Measurements from ENCODE around the gene CCND1. TPM values are rescaled to one million over a fixed set of nuclear protein-coding genes. Genes with fewer than 3 reads are reported as not detected.

Gene CCND1
- total and polyA plus RNA-seq, 9 of the 15 experiments (the other 6 are each of a cell fraction or from before 2014, with no cell fraction given) = 0.04 to 23.3 (median 3.8) TPM

DNA sequence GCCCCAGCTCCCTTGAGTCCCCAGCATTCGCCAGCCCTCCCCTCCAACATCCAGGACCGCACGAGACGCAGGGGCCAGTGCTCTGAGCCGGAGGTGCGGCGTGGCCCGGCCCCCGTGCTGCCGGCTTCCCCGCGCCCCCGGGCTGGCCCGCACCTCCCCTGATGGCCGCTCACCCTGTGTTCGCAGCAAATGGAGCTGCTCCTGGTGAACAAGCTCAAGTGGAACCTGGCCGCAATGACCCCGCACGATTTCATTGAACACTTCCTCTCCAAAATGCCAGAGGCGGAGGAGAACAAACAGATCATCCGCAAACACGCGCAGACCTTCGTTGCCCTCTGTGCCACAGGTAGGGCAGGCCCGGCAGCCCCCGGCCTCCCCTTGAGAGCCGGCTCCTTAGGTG is 2.7 kb downstream of the CCND1 start (continued):
- TF ChIP-seq, protein P1, sequence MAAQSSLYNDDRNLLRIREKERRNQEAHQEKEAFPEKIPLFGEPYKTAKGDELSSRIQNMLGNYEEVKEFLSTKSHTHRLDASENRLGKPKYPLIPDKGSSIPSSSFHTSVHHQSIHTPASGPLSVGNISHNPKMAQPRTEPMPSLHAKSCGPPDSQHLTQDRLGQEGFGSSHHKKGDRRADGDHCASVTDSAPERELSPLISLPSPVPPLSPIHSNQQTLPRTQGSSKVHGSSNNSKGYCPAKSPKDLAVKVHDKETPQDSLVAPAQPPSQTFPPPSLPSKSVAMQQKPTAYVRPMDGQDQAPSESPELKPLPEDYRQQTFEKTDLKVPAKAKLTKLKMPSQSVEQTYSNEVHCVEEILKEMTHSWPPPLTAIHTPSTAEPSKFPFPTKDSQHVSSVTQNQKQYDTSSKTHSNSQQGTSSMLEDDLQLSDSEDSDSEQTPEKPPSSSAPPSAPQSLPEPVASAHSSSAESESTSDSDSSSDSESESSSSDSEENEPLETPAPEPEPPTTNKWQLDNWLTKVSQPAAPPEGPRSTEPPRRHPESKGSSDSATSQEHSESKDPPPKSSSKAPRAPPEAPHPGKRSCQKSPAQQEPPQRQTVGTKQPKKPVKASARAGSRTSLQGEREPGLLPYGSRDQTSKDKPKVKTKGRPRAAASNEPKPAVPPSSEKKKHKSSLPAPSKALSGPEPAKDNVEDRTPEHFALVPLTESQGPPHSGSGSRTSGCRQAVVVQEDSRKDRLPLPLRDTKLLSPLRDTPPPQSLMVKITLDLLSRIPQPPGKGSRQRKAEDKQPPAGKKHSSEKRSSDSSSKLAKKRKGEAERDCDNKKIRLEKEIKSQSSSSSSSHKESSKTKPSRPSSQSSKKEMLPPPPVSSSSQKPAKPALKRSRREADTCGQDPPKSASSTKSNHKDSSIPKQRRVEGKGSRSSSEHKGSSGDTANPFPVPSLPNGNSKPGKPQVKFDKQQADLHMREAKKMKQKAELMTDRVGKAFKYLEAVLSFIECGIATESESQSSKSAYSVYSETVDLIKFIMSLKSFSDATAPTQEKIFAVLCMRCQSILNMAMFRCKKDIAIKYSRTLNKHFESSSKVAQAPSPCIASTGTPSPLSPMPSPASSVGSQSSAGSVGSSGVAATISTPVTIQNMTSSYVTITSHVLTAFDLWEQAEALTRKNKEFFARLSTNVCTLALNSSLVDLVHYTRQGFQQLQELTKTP (IDR thresholded peaks at IDR 0.05; ENCODE audit: low read depth in 1 of 2, partially characterized antibody in 2 of 2) = no peak
- TF ChIP-seq HDAC3 (IDR thresholded peaks at IDR 0.05; ENCODE audit: borderline replicate concordance, partially characterized antibody) (no peak), POLR2AphosphoS5 (IDR thresholded peaks at IDR 0.05; ENCODE audit: control insufficient read depth, insufficient read depth, low read depth, low read length) (no peak), ZBTB7A (IDR thresholded peaks at IDR 0.05; ENCODE audit: borderline replicate concordance, control insufficient read depth, low read depth, low read length) (no peak), CEBPB (tag; IDR thresholded peaks at IDR 0.05) (no peak), ZNF75A (CRISPR knock-in tag; IDR thresholded peaks at IDR 0.05) (no peak), RBFOX2 (IDR thresholded peaks at IDR 0.05; ENCODE audit: low read depth, low read length) (0 out of 2 replicates have a peak, but pooled peaks have one; percentile 9), PCBP2 (IDR thresholded peaks at IDR 0.05; ENCODE audit: low read depth, low read length, poor library complexity, severe bottlenecking) (no peak), HDAC8 (tag; IDR thresholded peaks at IDR 0.05) (no peak), LARP7 (IDR thresholded peaks at IDR 0.05) (no peak), NEUROD1 (IDR thresholded peaks at IDR 0.05; ENCODE audit: borderline replicate concordance, low read depth, low read length, partially characterized antibody) (no peak), ZNF561 (CRISPR knock-in tag; conservative IDR thresholded peaks at IDR 0.05) (no peak), ZNF766 (CRISPR knock-in tag; conservative IDR thresholded peaks at IDR 0.05) (no peak), CBFA2T2 (conservative IDR thresholded peaks at IDR 0.05) (no peak), CBX1 (IDR thresholded peaks at IDR 0.05; ENCODE audit: low read depth) (no peak), ZKSCAN3 (CRISPR knock-in tag; IDR thresholded peaks at IDR 0.05) (no peak), PTBP1 (IDR thresholded peaks at IDR 0.05; ENCODE audit: low read depth, low read length) (no peak)
- TF ChIP-seq, protein P2, sequence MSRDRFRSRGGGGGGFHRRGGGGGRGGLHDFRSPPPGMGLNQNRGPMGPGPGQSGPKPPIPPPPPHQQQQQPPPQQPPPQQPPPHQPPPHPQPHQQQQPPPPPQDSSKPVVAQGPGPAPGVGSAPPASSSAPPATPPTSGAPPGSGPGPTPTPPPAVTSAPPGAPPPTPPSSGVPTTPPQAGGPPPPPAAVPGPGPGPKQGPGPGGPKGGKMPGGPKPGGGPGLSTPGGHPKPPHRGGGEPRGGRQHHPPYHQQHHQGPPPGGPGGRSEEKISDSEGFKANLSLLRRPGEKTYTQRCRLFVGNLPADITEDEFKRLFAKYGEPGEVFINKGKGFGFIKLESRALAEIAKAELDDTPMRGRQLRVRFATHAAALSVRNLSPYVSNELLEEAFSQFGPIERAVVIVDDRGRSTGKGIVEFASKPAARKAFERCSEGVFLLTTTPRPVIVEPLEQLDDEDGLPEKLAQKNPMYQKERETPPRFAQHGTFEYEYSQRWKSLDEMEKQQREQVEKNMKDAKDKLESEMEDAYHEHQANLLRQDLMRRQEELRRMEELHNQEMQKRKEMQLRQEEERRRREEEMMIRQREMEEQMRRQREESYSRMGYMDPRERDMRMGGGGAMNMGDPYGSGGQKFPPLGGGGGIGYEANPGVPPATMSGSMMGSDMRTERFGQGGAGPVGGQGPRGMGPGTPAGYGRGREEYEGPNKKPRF (IDR thresholded peaks at IDR 0.05; ENCODE audit: low read depth, low read length) = no peak
- TF ChIP-seq, protein P3, sequence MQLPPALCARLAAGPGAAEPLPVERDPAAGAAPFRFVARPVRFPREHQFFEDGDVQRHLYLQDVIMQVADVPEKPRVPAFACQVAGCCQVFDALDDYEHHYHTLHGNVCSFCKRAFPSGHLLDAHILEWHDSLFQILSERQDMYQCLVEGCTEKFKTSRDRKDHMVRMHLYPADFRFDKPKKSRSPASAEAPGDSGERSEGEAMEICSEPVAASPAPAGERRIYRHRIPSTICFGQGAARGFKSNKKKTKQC (CRISPR knock-in tag; IDR thresholded peaks at IDR 0.05) = no peak
- TF ChIP-seq, protein P4, sequence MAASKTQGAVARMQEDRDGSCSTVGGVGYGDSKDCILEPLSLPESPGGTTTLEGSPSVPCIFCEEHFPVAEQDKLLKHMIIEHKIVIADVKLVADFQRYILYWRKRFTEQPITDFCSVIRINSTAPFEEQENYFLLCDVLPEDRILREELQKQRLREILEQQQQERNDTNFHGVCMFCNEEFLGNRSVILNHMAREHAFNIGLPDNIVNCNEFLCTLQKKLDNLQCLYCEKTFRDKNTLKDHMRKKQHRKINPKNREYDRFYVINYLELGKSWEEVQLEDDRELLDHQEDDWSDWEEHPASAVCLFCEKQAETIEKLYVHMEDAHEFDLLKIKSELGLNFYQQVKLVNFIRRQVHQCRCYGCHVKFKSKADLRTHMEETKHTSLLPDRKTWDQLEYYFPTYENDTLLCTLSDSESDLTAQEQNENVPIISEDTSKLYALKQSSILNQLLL (CRISPR knock-in tag; IDR thresholded peaks at IDR 0.05; ENCODE audit: borderline replicate concordance) = no peak
- TF ChIP-seq, protein P5, sequence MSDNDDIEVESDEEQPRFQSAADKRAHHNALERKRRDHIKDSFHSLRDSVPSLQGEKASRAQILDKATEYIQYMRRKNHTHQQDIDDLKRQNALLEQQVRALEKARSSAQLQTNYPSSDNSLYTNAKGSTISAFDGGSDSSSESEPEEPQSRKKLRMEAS (CRISPR knock-in tag; IDR thresholded peaks at IDR 0.05) = 0 out of 2 replicates have a peak, but pooled peaks have one; percentile 4
